CD4-positive, alpha-beta T cell treated with Interleukin-15 for 1 hour (primary cell): ENCODE data around the gene CHL1.
A peak's percentile ranks its signal among the peaks of the same experiment; 100 is the strongest.

Experiments
- DNase-seq: peaks from one replicate; pipeline ENCODE4 v3.0.0-alpha.2; 2020

CHL1 gene

DNA sequence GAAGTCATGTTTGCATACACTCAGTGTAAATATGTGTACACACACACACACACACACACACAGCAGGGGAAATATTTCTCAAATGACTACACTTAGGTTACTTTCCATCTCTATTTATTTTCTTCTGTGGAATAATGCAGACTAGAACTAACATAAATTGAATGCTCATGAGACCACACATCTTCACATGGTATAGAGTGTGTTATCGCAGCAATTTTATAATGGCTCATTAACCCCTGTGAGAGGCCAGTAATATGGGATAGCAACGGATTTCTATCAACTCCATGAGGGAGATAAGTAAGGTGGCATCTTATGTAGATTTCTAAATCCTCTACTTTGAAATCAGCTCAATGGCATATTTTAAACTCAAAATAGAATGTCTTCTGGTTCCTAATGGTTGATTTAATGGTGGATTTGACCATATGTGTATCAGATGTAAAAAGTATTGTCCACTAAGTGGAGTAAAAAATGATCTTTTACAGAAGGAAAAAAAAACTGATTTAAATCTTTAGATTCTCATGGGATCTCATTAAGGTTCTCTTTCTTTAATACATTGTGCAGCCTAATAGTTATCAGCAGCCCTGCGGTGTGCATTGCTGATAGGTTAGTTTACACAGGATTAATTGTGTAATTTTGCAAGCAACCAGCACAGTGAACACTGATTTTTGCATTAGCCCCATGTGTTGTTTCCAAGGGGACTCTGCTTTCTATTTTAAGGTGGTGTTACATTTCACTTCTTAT is 32.0 kb downstream of the CHL1 start:
- DNase-seq = no peak

DNA sequence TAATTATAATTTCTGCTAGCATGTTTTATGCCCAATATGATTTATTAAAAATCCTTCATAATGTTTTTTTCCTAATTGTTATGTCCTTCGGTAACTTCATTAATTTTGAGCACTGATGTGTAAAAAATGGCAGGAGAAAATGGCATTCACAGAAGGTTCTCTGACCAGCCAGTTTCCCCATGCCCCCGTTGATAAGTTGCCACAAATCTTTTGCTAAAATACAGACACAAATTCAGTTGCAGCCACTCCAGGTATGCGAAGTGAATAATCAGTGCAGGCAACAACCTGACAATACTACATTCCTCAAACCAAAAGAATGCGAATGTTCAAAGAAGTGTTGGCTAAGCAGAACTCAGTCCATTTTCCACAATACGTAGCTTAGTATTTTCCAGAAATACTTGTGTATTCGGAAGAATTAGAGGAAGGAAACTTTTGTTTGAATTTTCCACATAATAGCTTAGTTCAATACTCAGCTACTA is 32.7 kb downstream of the CHL1 start:
- DNase-seq = no peak

DNA sequence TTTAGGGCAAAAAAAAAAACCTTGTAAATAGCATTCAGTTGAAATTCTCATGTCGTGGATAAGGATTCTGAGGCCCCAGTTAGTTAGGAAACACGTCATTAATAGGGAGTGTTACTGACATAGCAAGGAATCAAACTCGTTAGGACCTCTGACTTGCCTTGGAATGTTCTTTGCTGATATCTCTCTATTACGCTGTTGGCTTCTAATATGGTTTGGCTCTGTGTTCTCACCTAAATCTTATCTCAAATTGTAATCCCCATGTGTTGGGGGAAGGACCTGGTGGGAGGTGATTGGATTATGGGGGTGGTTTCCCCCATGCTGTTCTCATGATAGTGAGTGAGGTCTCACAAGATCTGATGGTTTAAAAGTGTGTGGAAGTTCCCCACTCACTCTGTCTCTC is 40.3 kb downstream of the CHL1 start:
- no peak for DNase-seq

DNA sequence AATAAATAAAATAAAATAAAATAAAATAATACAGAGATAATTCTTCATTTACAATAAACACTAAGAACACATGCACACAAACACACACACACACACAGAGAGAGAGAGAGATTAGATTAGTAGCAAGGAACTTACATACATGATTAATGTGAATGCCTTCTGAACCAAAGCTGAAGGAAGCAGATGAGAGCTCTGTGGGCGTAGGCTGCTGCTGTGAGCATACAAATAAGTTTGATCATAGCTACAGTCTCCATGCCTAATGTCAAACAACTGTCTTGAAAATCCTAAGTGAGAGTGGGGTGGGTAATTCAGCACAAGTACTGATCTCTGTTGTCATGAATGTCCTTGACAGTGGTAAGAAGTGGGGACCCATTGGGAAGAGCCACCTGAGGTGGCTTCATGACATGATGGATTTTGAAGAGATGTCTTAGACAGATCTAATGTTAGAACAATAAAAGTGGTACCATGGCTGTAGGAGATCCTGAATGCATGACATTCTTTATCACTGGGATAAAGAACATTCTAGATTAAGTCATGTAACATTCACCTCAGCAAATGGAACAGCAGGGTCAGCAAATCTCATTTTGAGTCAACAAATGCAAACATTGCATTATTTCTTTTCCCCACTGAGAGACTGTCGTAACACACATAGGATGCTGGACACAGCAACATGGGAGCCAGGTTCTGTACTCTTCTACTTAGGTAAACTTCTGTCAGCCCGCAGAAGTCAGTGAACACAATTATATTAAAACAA is 46.2 kb downstream of the CHL1 start:
- DNase-seq = no peak

DNA sequence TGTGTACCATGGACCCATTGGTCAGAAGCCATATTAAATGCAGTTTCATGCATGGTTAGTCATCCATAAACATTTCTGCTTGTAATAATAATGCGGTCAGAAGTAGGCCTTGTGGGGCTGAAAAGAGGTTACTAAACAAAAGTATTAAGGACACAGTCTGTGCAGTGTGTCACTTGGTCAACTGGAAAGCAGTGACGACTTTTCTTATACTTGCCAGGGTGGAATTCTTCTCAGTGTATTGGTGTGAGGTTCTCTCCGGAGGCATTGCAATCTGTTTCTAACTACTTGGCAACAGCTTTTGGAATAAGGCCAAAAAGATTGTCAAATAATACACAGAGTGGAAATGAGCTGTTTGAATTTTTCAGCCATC is 46.8 kb downstream of the CHL1 start:
- DNase-seq = no peak

DNA sequence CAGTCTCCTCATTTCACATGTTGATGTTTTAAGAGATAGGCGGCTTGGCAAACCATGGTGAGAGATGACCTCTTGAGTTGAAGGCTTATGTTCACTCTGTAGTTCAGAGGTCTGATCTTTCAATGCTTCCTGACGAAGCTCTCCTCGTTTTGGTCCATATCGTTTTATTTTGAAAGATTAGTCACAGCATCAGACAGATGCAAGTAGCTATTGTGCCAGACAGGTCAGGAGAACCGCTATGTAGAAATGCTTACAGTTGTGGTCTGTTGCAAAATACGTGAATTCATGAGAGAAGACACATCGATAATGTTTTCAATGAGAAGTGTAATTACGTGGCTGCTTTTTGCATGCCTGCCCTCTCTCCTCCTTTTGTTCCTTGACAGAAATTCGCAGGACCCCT is 47.5 kb downstream of the CHL1 start:
- no peak for DNase-seq

DNA sequence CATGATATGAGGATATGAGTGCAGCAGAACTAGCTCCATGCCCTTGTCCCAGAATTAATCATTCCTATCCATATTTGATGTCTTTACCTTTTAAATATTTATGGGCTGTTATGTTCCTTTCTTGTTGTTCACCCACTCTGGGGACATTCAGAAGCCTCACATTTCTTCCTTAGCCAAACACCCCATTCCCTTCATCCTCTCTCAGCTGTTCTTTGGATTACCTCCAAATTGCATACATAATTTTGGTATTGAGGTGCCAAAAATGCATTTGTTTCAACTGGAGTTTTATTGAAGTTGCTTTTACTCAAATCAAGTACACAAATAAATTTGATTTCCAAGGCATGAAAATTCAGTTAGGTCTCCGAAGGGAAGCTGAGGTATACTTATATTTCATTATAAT is 51.4 kb downstream of the CHL1 start:
- no peak for DNase-seq

DNA sequence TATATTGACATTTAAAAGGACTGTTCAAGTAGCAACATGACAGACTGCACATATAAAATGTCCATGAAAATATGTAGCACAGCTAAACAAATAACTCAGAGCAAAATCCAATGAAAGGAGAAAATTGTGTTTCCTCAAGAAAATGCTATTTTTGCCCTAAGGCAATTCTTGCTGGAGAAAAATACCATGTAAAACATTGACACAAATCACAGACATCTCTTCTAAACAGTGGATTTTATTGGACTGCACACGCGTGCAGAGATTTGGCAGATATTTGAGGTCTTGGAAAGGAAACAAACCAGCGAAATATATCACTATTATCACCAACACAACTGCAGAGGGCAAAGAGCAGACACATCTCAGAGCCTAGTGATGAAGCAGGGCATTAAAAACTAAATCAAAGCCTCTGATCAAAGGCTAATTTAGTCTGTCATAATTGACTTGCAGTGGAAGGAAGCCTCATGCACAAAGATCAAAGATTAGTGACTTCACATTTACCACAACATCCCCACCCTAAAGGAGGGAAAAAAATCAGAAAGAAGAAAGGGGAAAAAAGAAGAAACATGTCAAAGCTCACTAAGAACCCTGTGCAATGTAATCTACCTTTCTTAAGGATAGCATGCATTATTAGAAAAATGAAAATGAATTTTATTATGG is 52.4 kb downstream of the CHL1 start:
- DNase-seq = no peak

DNA sequence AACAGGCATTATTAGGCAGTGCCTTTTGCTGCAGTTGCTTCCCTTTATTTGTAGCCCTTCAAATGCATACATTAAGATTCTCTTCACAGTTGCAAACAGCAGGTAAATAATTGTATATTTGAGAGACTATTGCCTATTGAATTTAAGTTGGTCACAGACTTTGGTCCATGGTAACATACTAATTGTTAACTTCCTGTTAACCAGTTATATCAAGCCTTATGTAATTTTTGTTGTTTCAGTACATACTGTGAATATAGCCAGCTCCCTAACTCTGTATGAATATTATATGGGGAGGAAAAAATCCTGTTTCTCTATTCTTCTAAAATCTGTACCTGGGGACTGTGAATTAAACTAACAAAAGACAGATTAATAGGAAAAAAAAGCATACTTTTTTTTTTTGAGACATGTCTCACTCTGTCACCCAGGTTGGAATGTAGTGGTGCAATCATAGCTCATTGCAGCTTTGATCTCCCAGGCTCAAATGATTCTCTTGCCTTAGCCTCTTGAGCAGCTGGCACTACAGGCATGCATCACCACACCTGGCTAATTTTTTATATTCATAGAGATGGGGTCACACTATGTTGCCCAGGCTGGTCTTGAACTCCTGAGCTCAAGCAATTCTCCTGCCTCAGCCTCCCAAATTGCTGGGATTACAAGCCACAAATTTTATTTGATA is 53.2 kb downstream of the CHL1 start:
- no peak for DNase-seq

DNA sequence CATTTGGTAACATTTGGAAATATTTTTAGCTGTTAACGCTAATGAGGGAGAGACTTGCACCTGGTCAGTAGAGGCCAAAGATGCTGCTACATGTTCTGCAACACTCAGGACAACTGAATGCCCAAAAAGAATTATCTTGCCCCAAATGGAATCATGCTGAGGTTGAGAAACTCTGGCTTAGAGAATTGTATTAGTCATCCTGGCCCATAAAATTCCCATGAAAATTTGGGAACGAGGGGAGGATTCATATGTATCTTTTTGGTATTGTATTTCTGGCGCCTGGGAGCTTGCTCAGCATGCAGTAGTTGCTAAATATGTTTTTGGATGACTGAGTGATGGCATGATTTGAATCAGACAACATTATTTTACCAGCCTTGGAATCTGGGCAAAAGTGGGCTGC is 59.9 kb downstream of the CHL1 start:
- DNase-seq = no peak

DNA sequence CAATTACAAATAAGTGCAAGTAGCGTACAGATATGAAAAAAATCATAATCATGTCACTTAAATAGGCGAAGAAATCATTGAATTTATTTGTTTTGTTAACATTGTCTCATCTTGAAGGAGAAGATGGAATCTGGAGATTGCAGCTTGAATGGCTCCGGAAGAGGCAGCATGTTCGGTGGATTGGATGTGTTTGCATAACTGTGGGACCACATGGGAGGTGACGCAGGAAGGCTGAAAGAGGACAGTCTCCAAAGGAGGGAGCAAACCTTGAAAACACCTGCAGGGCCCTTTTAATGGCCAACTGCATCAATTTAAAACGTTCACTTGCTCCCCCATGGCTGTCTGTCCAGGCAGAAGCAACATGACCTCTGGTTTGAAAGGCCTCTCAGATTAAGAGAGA is 61.3 kb downstream of the CHL1 start:
- DNase-seq = no peak

DNA sequence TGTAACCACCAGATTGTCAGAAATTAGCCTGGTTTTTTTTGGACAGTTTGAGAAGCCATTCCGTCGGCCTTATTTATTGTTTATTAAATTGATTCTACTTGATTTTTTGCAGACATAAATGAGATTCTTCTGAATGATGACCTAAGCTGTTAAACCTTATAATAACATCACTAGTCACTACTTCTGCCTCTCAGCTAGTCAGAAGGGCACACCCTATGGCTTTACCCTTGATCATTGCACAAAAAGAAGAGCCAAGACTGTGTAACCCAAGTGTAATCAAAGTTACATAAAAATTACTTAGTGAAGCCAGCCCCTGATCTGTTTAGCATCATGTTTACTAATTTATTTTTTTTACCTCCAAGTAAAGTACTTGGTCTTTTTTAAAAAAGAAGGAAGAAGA is 64.3 kb downstream of the CHL1 start:
- no peak for DNase-seq

DNA sequence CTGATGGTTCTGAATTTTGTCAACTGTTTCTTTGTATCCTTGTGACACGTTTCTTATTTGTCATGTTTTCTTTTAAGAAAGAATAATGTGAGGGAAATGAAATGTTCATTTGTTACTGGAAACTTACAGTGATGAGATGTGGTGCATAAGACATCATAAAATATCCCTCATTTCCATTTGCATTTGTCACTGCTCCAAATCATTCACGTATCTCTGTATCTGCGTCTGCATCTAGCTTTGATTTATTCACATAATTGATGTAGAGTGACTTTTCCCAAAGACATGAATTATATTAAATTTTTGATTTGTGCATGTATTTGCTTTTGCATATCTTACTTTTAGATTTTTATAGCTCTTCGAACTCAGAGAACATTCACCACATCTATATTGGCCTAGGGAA is 66.8 kb downstream of the CHL1 start:
- no peak for DNase-seq

DNA sequence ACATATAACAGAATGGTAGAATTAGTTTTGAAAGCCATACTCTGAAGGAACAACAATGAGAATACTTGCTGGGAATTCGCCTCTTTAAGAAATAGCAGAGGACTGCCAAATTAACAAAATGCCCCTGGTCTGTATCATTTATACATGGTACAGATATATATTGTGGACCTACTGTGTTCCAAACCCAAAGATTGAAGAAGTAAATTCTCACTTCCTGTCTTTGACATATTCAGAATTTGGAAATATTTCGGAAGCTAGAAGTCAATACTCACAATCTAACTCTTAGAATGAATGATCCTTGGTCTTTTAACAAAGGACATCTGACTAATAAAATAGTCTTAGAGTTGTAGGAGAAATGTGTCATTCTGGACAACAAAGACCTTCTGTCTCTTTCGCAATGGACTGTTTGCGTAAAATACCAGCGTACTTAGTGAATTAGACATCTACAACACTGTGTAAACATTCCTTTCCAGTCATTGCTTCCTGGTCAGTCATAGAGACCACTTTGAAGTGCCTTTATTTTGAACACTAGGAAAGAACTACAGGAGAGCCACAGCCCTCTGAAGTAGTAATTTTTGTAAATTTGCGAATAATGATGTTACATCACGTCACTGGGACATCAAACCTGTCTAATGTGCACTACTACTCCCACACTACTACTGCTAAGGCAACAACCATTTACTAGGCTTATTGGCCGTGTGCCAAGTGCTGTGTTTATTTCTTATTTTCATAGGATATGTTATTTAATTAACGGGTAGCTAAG is 68.0 kb downstream of the CHL1 start:
- no peak for DNase-seq

DNA sequence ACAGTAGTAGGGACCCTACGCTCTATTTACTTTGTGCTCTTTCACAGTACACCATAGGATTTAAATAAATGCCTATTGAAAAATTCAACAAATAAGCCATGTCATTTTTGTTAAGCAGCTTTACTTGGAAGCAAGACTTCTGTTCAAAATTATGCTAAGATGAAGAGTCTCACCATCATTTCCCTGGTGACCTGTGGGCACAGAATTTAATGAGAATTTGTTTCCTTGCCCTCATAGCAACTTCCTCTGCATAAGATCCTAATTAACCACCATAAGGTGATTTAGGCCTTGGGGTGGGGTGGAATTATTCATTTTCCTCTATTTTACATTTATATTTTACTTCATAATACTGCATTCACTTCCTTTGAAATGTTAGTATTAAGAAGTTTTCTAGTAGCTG is 70.5 kb downstream of the CHL1 start:
- DNase-seq = no peak

DNA sequence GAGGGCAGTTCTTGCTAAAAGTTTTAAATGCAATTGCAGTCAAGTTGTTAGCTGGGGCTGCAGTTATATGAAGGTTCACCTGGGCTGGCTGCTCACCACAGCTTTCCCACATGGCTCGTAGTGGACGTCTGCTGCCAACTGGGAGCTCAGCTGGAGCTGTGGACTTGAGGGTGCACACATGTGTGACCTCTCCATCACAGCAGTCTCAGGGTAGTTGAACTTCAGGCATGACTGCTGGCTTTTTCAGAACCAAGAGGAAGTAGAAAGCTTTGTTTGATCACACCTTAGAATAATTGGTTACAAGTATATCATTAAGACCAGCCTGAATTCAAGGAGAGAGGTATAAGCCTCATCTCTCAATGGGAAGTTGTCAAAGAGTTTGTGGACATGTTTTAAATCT is 74.1 kb downstream of the CHL1 start:
- DNase-seq = no peak

DNA sequence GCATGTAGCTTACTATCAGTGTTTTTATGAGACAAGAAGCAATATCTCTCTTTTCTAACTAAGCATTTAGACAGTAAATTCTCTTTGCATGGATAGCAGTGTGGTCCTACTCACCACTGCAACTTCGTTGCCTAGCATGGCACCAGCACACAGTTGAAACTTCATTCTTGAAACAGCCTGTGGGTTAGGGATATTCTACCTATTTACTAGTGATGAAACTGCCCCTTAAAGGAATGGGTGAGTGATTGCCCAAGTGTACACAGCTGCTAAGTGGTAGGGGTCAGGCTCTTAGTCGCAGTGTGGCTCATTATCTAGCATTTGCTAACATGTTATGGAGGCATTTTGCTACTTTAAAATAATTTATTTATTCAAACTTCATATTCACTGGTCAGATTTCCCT is 78.4 kb downstream of the CHL1 start:
- no peak for DNase-seq

DNA sequence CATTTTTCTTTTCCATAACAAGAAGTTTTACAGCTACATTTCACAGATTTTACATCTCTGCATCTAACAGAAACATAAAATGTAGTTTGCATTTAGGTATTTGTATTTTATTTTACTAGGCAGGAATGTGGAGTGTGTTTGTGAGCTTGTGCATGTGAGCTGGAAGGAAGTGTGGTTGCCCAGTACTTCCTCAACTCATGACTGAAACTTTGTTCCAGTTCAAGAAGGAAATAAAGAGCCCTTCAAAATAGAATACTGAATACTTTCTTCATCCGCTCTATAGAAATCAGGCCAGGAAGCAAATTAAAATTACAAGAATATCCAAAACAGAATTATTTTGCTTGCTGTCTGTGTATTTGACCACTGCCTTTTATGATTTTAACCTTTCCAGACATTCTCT is 81.3 kb downstream of the CHL1 start:
- DNase-seq = no peak

DNA sequence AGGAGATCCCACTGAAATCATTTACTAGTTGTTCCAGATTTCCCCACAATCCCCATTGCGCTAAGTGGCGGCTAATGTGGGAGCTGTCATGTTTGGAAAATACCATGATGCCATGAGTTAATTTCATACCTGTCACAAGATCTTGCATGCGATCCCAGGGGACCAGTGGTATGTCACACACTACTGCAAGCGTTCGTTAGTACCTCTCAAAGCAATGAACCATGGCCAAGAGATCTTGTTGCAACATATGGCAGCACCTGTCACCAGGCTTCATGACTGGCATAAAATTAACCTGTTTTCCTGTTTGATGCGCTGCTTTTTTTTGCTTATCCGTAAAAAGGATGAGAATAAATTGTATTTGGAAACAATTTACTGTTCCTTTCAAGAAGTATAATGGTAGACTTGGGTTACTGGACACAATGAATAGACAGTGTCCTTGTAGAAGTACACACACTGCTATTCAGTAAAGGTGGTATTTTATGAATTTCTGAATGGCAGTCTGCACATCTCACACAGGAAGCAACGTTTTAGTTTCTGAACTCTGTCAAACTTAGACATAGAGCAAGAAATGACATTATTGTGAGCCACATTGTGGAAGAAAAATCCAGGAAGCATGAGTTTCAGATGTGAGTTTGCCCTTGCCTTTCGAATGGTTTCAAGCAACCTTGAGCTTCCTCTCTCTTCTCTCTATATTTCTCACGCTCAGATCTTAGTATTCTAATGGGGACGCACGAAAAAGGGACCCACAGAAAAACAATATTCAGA is 81.9 kb downstream of the CHL1 start:
- DNase-seq = peak; percentile 58

DNA sequence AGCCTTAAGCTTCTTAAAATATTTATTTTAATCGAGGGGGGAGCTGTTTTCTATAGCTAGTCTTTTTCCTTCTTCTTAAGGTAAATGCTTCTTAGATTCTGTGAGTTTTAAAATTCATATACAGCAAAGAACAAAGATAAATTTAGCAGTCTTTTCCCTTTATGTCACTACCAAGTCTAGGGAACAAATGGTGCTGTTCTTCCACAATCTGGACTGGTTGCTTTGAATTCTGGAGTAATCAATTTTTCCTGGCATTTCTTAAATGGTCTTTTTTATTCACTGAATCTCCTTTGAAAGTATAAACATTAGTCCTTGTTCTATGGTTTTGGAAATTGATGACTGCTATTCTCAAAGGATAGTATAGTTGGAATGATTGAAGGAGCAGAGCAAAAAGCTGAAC is 82.8 kb downstream of the CHL1 start:
- no peak for DNase-seq

DNA sequence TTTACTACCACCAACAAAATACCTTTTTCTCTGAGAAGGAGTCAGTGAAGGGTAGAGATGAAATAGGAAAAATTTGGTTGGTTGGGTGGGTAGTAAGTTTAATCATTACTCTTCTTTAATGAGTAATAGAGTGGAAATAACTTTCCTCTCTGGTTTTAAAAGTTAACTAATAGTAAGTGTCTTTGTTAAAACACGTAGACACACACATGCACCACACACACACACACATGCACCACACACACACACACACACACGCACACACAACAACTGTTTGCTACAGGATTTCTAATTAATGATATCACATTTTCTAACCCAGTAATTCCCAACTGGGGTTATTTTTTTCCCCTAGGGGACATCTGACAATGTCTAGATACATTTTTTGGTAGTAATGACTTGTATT is 84.1 kb downstream of the CHL1 start:
- DNase-seq = no peak

DNA sequence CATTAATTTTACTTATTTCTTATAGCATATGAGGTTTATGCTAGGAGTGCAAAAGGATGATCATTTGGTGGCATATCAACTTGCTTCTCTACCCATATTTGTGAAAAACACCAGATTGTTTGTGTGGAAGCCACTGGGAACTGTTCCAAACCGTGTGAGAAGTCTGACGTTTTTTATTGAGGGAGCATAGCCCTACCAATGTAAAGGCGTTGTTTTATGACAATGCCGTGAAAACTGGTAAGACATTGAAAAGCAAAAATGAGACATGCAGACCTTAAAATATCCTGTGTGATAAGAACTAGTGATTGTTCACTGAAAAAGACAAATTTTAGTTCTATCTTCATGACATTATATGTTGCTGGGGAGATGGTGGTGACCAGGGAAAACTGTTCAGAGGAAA is 87.8 kb downstream of the CHL1 start:
- no peak for DNase-seq
